B cell (primary cell): ENCODE data around the gene CACHD1.

Experiments
- CTCF ChIP-seq: fragments of 200-600 bp; IDR thresholded peaks from one replicate; pipeline ENCODE4 v1.8.0; 2022; ENCODE audit warnings: antibody characterized with exemption, mild to moderate bottlenecking
- EZH2 ChIP-seq: IDR thresholded peaks from 2 replicates; pipeline ENCODE4 v1.6.1; 2012; ENCODE audit warnings: borderline replicate concordance, low read depth, mild to moderate bottlenecking, moderate library complexity, low read length; ENCODE audit not compliant: insufficient read depth, poor library complexity, severe bottlenecking

DNA sequence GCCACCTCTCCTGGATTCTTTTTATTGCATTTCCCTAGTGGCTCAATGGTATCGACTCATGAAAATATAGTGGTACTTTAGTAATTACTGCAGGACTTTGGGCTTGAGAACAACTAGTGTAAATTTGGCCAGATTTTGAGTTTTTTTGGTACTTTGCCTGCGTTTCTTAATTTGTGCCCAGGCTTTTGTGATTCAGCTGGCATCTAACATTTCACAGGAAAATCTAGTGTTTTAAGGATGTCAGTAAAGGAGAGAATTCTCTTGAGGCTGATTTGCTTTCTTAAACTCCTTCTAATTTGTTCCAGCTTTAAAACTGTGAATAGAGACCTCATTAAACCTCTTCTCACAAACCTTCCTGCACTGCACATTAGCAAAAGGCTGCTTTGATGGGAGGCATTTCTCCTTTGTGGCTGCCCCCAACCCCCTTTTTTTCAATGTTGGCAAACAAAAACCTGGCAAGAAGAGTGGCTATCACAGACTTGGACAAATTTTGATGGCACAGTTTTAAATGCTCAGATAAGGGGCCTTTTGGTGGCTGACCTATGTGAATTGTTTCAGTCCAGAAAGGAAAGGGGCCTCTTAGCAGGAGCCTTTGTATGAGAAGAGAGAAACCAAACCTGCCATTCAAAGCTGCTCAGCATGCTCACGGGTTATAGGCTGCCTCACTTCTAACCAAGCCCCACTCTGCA lies 161.6 kb downstream of the CACHD1 start:
- no peak for TF ChIP-seq CTCF
- no peak for TF ChIP-seq EZH2
